ES-I3 (cell line): ENCODE data around the gene ASTN1.

Experiments used
- H3K36me3 ChIP-seq: 2 replicates; pipeline ENCODE4 v1.6.1; 2013; ENCODE audit warnings: mild to moderate bottlenecking, low read length, control low read depth, moderate library complexity; ENCODE audit not compliant: insufficient read depth
- H3K4me1 ChIP-seq: 2 replicates; pipeline ENCODE4 v1.6.1; 2013; ENCODE audit warnings: mild to moderate bottlenecking, control low read depth, low read length; ENCODE audit not compliant: insufficient read depth
- H3K9ac ChIP-seq: 2 replicates; pipeline ENCODE4 v1.6.1; 2013; ENCODE audit warnings: low read depth, mild to moderate bottlenecking, low read length, moderate library complexity
- H3K9me3 ChIP-seq: 2 replicates; pipeline ENCODE4 v1.6.1; 2013; ENCODE audit warnings: mild to moderate bottlenecking, low read length, moderate library complexity; ENCODE audit not compliant: control insufficient read depth, insufficient read depth

Gene ASTN1

DNA sequence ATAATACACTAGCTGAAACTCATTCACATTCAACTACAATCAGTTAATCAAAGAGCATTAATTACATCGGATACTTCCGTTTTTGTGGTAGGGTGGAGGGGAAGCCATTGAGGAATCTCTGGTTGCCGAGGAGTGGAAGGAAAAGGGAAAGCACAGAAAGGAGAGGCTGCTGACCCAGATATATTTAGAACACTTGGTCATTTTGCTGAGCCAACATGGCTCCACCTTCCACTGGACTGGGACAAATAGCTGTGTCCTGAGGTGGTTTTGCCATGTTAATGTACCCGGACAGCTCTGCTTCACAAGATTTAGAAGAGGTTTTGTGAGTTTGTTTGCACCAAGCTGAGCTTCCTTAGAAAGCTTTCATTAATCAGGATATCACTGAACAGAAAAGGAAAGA is 26.2 kb downstream of the ASTN1 start:
- Histone ChIP-seq H3K9me3 (no peaks in the 10 kb centered on the region), H3K9ac (no peak overlapping the region), H3K4me1 (peaks cover 5% of the 10 kb centered on the region; the same call in 1 of the 2 replicates), H3K36me3 (no peaks in the 10 kb centered on the region)

DNA sequence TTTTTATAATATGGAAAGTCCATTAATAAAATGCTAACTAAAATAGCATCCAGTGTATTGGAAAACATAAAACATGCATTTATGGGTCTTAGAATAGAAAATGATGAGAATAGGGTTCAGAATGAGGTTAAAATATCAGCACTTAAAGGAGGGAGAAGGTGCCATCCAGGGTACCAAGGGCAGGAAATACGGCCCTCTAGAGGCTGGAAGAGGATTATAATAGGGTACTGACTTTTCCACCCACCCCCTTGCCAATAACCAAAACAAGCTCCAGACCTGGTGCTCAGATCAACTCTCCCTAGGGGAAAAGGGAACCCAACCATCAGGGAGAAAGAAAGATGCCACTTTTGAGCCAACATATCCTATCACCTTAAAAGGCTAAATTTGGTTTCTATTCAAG is 26.7 kb downstream of the ASTN1 start:
- Histone ChIP-seq H3K9ac (no peak overlapping the region), H3K36me3 (no peaks in the 10 kb centered on the region), H3K4me1 (peaks cover under 1% of the 10 kb centered on the region; the same call in 1 of the 2 replicates), H3K9me3 (no peaks in the 10 kb centered on the region)

DNA sequence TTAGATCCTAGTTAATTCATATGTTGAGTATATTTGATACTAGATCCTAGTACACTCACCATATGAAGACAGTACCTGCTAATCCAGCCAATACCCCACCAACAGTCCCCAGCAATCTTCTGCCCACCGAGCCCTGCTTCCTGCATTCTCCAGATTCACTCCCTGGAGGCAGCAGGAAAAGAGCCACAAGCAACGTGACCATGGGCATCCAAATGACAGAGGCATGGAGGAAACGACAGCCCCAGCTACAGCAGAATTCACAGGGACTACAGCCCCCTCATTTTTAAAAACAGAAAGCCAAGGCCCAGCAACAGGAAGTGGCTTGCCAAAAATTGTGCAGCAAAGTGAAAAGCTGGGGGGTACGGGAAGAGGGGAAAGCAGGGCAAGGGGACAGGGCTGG is 29.3 kb downstream of the ASTN1 start:
- Histone ChIP-seq H3K4me1 (no peaks in the 10 kb centered on the region), H3K36me3 (no peaks in the 10 kb centered on the region), H3K9me3 (no peaks in the 10 kb centered on the region), H3K9ac (no peak overlapping the region)

DNA sequence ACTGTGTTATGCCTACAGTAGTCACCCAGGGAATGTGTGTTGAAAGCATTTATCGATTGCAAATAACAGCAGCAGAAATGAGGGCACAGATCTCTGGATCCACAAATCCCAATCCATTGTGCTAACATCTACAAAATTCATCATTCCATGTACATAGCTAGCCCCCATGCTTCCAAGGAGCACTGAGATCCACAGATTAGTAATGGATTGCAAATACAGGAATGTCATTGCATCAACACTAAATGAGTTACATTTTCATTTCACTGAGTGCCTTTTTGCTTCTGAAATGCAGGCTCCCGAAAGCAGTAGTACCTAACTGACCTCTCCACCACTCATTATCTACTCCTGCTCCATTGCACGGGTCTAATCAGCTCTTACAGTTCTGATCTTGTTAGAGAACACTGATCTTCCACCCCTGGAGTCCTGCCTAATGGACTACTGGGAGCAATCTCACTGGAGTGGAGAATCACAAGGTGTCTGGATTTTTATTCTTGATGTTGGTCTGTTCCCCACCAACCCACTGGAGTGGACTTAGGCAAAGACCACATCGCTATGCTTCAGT is 30.5 kb downstream of the ASTN1 start:
- no peaks in the 10 kb centered on the region for H3K9me3 ChIP-seq
- H3K9ac ChIP-seq: no peak overlapping the region

DNA sequence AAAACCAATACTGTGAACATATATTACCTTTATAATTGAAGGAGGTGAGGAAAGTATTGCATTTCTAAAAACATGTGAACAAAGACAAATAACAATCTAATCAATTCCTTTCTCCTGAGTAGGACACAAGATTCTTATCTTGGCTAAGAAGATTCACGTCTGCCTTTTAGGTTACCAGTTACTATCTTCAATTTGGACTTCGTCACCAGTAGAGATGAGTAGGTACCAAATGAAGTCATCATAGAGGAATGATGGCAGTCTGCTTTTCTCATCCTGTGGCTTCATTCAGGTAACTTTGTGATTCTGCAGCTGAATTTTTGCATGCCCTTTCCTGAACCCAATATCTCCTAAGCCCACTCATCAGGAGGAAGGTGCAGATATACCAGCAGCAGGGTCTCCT is 32.4 kb downstream of the ASTN1 start:
- Histone ChIP-seq H3K9ac (no peak overlapping the region), H3K9me3 (no peaks in the 10 kb centered on the region), H3K36me3 (no peaks in the 10 kb centered on the region), H3K4me1 (no peaks in the 10 kb centered on the region)

More for the DNA sequence above, 30.5 kb downstream of the ASTN1 start:
- Histone ChIP-seq H3K36me3 (no peaks in the 10 kb centered on the region), H3K4me1 (no peaks in the 10 kb centered on the region)

DNA sequence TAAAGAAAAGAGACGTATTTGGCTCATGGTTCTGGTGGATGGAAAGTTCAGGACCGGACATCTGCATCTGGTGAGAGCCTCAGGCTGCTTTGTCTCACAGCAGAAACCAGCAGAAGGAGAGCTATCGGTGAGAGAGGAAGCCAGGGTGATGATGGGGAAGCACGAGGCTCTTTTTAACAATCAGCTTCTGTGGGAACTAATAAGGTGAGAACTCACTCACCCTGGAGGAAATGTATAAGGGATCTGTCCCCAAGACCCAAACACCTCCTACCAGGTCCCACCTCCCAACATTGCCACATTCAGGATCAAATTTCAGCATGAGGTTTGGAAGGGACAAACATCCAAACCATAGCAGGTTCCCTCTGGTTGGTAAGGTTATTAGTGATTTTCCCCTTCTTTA is 32.8 kb downstream of the ASTN1 start:
- Histone ChIP-seq H3K4me1 (no peaks in the 10 kb centered on the region), H3K9ac (no peak overlapping the region), H3K9me3 (no peaks in the 10 kb centered on the region), H3K36me3 (no peaks in the 10 kb centered on the region)

DNA sequence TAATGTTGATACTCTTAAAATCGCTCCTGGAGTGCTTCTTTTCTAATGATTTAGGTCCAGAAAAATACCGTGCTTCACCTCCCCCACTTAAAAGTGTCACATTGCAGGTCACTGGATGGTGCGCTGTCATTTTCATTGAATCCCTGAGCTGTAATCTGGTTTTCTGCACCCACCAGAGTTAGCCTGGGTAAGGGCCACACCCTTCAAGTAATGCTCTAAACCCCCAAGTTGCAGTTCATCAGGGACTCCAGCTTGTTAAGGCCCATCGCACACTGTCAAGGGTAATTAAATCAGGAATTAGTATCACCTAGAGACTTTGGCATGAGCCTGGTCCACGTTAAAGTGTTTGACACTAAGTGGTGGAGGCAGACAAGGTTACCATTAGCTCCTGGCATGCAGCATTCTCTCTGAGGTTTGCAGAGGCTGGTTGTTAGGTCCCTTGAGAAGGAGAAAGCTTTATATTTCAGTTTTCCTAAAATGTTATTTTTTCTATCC is 34.0 kb downstream of the ASTN1 start:
- no peaks in the 10 kb centered on the region for H3K4me1 ChIP-seq
- H3K9me3 ChIP-seq: no peaks in the 10 kb centered on the region
- H3K9ac ChIP-seq: no peak overlapping the region
- H3K36me3 ChIP-seq: no peaks in the 10 kb centered on the region

DNA sequence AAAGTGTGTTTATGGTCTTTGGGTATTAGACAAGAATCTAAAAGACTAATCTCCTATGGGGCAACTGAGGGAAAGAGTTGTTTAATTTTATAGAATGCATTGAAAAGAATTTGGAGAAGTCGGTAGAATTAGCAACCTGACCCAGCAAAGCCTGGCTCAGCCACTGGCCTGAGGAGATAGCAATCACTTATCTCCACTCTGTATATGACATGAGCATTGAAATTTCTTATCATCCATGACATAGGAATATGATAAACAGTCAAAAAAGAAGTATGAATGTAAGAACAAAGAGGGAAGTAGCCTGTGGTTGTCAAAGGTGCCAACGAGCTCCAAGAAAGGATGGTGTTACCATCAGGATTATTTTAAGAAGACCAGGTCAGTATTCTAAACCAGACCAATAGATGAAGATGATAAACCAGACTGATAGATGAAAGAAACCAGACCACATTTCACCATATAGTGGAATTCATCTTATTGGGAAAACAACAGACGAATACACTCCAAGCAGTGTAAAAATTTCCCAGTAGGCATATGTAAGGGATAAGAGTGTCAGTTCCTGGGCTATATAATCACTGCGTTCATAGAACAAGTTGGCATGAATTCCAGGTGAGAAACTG is 35.7 kb downstream of the ASTN1 start:
- no peaks in the 10 kb centered on the region for H3K9me3 ChIP-seq
- H3K9ac ChIP-seq: no peak overlapping the region
- H3K4me1 ChIP-seq: no peaks in the 10 kb centered on the region
- no peaks in the 10 kb centered on the region for H3K36me3 ChIP-seq

DNA sequence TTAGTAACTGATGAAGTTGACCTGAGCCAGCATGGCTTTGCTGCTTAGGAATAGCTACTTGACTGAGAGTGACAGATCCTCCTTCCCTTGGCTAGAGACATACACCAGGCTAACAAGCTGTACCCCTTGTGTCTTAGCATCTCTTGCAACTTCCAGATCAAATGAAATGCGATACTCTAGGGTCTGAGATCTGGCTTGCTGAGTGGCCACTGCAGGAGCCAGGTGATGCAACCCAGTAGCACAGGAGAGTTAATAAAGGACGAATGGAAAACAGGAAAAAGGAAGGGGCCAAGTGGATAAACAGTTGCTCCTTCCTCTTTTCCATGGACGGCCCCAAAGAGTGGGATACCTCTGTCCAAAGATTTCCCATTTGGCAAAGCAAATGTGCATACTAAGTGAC is 38.2 kb downstream of the ASTN1 start:
- Histone ChIP-seq H3K9me3 (no peaks in the 10 kb centered on the region), H3K36me3 (no peaks in the 10 kb centered on the region)

DNA sequence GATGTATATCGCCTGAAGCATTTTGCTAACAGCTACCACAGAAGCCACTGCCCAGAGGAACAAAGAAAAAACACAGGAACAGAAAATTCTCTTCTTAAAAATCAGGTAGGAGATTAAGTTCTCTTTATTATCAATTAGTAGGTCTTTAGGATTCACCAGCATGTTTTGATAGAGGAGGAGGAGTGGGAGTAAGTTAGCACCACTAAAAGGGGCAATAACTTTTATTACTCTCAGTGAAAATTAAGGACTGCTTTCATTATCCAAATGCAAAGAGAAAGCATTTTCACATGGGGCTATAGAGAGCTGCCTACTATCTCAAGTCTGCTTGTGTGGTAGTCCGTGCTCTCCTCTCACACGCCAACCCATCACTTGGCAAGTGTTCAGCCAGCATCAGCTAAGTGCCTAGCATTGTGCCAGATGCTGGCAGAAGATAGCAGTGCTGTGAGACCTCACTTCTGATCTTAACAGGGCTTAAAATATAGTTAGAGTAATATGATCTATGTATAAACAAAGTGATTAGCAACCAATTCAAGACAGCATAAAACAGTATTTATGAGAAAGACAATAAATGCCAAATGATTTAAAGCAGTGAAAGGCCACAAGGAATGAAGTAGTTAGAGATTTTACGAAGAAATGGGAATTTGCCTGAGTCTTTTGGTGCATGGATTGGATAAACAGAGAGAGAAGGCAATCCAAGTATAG is 39.8 kb downstream of the ASTN1 start:
- H3K36me3 ChIP-seq: no peaks in the 10 kb centered on the region
- H3K4me1 ChIP-seq: no peaks in the 10 kb centered on the region
- H3K9me3 ChIP-seq: no peaks in the 10 kb centered on the region
- H3K9ac ChIP-seq: no peak overlapping the region

More for the DNA sequence above, 38.2 kb downstream of the ASTN1 start:
- no peaks in the 10 kb centered on the region for H3K4me1 ChIP-seq
- no peak overlapping the region for H3K9ac ChIP-seq

DNA sequence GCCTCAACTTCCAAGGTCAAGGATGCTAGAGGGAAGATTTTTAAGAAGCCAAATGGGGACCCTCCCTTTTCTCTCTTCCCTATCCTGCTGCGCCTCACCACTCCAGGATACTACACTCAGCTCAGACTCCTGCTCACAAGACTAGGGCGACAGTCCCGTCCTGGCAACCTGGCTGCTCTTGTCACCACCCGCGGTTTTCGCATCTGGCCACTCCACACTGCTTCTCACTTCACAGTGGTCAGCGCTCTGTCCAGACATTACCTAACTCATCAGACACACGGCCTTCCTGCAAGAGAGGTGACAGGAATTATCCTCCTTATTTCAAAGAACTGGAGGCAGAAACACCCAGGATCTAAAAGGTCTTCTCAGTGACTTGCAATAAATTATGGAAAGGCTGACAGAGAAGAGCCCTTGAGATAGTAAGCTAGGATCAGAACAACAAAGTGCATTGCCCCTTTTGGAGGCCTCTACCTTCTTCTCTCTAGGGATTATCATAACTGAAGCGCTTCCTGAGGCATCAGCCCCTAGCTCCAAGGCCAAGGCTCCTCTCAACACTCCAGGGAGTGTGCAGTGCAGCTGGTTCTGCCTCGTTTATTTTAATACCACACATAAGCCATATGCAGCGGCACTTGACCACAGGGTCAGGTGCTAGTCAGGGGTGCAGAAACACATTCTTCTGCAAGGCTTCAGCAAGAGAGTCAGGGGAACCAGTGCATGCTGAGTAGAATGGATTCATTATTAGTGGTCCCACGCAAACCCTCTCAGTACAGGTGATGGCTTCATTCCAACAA is 41.9 kb downstream of the ASTN1 start:
- Histone ChIP-seq H3K9me3 (no peaks in the 10 kb centered on the region), H3K9ac (no peak overlapping the region), H3K4me1 (no peaks in the 10 kb centered on the region), H3K36me3 (no peaks in the 10 kb centered on the region)

DNA sequence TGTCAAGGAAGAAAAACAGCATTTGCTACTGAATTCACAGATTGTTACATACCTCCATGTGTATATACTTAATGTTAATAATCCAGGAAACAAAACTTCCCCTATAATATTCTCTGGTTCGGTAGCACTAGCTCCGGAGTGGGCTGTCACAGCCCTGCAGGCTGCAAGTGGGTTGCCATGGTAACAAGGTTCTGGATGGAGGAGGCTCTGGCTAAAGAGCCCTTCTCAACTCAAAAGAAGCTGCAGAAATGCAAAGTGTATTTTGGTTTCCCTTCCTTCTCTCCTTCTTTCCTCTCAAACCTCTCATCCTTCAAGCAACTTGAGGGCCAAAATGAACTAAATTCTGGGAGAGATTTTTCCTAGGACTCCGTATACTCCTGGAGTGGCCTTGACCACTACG is 45.2 kb downstream of the ASTN1 start:
- H3K4me1 ChIP-seq: no peaks in the 10 kb centered on the region
- H3K36me3 ChIP-seq: no peaks in the 10 kb centered on the region
- H3K9me3 ChIP-seq: no peaks in the 10 kb centered on the region
- no peak overlapping the region for H3K9ac ChIP-seq

DNA sequence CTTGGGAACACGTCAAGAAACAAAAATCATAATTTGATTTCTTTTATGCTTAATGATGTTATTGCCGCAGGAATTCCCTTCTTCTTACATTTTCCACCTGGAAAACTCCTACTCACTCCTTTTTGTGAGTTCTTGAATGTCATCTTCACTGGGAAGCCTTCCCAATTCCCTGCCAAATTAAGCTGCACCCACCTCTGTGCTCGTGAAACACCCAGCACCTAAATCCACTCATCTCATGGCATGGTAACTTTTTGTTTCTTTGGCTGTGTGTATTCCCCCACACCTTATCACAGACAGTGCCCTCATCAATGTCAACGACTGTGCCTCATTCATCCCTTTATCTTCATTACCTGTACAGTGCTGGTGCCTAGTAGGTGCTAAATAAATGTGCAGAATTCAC is 45.6 kb downstream of the ASTN1 start:
- no peaks in the 10 kb centered on the region for H3K9me3 ChIP-seq
- no peak overlapping the region for H3K9ac ChIP-seq
- no peaks in the 10 kb centered on the region for H3K36me3 ChIP-seq
- H3K4me1 ChIP-seq: no peaks in the 10 kb centered on the region

DNA sequence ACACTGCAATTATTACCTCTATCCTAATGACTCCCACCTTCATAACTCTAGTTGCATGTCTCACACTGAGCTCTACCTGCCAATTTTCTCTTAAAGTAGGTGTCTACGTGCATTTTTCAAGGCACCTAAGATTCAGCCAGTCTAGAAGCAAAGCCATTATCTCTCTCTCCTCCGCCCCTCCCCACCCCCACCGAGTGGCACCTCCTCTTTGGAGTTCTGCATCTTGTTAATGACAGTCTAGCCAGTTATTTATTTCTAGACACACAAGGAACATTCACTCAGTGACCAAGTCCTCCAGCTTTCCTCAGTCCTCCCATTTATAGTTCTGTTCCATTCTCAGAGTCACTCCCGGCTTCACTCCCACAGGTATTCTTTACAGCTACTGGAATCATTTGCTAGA is 47.6 kb downstream of the ASTN1 start:
- Histone ChIP-seq H3K36me3 (no peaks in the 10 kb centered on the region), H3K4me1 (no peaks in the 10 kb centered on the region), H3K9me3 (no peaks in the 10 kb centered on the region), H3K9ac (no peak overlapping the region)
